GM18867 (cell line): ENCODE results near the gene NPW.

Experiments used
- ATAC-seq: cut with Tn5 transposase; IDR thresholded peaks from one replicate; pipeline ENCODE4 v1.9.1; 2021; ENCODE audit warnings: mild to moderate bottlenecking, moderate library complexity; ENCODE audit not compliant: unreplicated experiment

Gene NPW

DNA sequence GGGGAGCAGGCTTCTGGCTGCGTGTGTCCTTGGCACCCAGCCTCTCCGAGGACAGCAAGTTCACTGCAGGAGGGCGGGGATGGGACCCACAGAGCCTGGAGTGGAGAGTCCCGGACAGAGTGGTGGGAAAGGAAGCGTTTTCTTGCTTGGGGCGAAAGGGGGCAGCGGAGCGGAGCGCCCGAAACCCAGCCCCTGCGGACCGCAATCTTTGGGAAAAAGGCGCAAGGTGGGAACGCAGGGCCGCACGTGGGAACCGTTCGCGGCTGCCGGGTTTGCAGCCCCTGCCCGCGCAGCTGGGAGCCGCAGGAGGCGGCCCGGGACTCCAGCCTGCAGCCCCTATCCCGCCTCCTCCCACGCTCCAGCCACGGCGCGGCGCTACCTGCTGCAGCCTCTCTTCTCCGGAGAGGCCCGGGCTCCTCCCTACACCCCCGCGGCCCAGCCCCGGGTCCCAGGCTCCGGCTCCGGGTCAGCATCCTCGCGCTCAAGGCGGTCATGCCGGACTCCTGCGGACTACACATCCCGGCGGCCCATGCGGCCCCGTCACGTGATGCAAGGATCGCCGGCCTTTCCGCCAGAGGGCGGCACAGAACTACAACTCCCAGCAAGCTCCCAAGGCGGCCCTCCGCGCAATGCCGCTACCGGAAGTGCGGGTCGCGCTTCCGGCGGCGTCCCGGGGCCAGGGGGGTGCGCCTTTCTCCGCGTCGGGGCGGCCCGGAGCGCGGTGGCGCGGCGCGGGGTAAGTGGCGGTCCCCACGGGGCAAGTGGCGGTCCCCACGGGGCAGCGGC, 27.9 kb downstream of the NPW start, which contains the start of the genes NTHL1 and TSC2:
Gene NTHL1, minus strand, starts transcription at position 505 of the 786 bp plus-strand sequence. Its CDS starts 11 bp downstream, at position 494.
Gene TSC2, plus strand, starts transcription at position 656 of the 786 bp plus-strand sequence. CDS start 631 bp downstream, outside the sequence.
- ATAC-seq, result peak; percentile 90

DNA sequence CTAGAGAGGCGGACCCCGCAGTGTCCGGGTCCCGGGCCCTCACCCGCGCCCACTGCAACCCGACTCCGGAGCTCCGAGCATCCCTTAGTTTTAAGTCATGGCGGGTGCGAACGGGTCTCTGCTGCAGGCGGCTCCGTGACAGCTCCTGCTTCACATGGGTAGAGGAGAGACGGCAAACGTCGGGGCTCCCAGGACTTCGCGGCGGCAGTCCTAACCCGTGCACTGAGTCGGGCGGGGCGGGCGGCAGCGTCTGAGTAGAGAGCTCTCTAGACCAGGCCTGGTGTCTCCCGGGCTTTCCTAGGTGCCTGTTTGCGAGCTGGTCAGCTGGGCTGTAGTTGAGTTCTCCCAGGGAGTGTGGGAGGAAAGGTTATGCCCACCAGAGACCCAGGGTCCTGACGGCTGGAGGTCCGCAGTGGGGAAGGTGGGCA, 28.5 kb downstream of the NPW start:
- no peak for ATAC-seq

DNA sequence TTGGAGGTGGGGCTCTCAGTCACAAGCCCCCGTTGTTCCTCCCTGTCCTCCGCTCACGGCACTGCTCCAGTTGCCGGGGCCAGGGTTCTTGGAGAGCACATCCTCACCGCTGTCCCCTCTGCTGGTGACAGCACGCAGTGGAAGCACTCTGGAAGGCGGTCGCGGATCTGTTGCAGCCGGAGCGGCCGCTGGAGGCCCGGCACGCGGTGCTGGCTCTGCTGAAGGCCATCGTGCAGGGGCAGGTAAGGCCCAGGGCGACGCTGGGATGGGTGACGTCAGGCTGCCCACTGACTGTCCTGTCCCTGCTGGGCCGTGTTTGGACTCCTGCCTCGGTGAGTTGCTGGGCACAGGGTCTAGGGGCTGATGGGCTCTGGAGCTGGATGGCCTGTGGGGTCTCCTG, 33.6 kb downstream of the NPW start:
- no peak for ATAC-seq

DNA sequence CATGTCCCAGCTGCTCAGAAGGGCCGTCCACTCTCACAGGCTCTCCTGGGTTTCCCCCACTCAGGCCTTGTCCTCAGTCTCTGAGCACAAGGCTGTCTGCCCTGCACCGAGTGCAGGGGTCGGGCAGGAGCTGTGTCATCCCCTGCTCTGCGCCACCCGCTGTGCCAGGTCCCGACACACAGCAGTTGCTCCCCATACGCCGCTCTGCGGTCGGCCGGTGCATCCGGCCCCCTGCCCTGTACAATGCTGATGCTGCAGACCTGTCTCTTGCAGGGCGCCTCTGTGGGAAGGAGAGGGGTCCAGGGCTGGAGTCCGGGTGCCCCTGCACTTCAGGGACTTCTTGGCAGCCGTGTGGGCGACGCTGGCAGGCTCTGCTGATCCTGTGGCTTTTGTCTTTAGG, 34.3 kb downstream of the NPW start:
- no peak for ATAC-seq

DNA sequence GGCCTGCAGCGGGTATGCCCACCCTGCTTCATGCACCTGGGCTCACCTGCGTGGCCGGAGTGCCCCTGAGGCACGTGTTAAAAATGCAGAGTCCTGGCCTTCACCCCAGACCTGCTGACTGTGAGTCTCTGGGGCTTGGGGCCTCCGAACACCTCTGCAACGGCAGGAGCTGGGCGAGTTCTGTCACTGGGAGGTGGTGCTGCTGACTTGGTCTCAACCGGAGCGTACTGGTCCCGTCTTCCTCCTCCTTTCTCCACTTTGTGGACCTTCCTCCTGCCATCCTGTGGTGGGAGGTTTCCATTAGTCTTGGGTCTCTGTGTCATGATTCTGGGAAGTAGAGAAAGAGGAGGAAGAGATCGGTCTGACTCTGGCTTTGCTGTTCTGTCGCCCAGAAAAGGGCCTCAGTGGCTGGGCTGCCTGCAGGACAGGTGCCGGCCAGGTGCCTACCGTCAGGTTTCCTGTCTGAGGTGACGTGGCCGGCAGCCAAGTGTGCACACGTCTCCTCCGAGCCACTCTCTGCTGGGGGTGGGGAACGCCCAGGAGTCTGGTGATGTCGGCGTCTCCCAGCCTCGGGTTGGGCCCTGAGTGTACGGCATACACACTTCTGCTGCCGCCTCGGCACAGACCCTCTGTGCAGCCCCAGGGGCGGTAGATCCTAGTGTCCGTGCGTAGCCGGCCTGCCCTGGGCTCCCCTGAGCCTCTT, 35.1 kb downstream of the NPW start:
- ATAC-seq, result no peak

DNA sequence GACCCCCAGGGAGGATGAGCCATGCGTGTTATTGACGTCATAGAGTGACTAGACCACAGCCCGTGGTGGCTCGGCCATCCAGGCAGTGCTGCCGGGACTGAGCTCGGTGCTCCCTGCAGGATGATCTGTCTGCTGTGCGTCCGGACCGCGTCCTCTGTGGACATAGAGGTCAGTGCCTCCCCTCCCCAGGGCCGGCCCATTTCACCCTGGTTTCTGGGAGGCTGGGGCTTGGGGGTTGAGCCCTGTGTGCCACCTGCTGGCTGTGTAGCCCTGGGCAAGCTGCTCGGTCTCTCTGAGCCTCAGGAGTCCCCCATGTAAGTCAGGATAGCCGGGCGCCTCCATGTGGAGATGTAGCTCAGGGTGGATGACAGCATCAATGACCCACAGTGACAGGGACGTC, 36.5 kb downstream of the NPW start:
- no peak for ATAC-seq

DNA sequence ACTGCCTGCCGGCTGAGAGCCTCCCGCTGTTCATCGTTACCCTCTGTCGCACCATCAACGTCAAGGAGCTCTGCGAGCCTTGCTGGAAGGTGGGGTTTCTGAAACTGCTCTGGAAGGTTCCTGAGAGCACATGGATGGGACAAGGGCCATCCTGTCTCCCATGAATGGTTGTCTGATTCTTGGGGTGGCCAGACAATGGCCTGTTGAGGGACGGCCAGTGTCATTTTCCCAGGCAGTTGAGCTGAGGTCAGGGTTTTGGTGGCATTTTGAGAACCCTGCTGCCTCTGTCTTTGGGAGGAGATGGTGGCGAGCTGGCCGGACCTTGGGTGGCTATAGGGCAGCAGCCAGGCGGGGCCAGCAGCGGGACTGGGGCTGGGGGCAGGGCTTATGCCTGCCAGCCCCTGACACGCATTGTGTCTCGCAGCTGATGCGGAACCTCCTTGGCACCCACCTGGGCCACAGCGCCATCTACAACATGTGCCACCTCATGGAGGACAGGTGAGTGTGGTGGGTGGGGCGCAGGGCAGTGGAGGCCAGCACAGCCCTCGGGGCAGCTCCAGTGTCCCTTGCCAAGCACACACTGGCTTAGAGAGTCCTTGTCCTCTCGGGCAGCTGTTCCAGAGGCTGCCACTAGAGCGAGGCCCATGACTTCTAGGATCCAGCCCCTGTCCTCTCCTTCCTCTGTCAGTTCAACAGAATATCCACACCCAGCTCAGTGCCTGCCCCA, 37.3 kb downstream of the NPW start:
- no peak for ATAC-seq

DNA sequence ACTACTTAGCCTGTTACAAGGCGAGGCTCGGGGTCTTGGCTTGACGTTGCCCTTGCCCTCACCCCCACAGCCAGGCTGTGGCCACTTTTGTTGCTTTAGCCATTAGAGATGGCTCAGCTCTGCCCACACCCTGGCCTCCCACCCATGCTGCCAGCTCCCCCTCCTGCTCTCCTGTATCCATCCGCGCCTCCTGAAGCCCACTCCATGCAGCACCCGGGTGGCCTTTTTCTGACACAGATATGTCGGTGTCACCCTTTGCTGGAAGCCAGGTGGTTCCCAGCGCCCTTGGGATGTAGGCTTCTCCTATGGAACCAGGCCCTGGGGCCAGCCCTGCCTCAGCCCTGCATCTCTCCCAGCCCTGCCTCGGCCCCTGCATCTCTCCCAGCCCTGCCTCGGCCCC, 37.9 kb downstream of the NPW start:
- no peak for ATAC-seq

DNA sequence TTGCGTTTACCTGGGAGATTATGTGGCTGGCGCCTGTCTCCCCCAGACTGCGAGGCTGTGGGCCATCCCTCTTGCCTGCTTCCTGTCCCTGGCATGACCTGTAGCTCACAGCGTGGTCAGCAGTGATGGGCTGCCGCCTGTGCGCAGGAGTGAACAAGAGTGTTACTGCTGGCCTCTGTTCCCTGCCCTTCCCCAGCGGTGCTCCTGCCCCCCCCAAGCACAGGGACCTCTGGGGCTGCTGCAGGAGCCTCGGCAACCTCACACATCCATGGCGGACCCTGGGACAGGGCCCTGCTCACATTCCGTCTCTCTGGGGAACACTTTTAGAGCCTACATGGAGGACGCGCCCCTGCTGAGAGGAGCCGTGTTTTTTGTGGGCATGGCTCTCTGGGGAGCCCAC, 38.8 kb downstream of the NPW start:
- no peak for ATAC-seq

DNA sequence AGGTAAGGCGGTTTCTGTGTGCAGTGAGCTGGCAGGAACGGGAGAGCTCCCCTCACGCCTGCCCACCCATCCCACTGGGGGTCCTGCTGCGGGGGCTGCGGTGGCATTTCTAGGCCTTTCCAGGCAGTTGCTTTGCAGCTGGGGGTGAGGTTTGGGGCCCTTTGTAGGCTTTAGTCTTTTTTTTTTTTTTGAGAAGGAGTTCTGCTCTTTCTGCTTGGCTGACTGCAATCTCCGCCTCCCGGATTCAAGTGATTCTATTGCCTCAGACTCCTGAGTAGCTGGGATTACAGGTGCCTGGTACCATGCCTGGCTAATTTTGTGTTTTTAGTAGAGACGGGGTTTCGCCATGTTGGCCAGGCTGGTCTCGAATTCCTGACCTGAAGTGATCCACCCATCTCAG, 39.3 kb downstream of the NPW start:
- ATAC-seq, result no peak

DNA sequence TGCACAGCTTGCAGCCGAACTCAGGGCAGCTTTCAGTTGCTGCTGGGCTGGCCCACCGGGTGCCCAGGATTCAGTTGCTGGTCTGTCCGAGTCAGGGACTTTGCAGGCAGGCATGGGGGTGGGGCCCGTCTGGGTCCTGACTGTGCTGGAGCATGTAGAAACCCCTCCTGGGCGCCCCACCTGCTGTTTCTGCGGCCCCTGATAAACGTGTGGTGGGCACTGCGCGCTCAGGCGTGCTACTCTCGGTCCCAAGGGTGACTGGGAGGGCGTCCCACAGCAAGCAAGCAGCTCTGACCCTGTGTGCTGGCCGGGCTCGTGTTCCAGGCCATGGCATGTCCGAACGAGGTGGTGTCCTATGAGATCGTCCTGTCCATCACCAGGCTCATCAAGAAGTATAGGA, 40.8 kb downstream of the NPW start:
- no peak for ATAC-seq

DNA sequence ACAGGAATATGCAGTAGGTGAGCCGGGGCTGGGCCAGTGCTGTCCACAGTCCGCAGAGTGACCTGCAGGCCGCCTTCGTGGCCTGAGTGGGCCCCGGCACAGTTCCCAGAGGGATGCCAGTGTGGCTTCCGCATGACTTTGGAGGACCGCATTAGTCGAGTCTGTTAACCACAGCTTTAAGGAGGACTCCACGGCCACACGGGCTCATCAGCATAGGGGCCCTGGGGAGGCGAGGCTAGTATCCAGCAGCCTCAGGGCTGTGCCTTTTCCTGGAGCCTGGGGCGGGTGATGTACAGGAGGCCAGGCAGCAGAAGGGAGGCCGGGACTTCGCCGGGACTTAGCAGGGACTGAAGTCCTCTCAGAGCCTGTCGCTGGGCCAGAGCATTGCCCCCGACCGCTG, 41.4 kb downstream of the NPW start:
- no peak for ATAC-seq

DNA sequence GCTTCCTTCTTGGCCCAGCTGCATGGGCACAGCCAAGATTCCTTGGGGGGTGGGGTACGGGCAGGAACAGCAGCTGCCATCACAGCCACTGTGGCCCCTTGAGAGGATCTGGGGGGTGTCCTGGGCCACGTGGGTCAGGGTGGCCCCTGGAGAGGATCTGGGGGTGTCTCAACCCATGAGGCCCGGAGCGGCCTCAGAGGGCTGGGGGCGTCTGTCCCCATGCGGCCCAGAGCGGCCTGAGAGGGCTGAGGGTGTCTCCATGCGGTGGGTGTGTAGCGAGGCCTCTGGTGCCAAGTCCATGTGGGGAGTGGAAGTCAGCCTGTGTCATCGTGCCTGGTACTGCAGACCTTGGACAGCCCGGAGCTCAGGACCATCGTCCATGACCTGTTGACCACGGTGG, 41.9 kb downstream of the NPW start:
- no peak for ATAC-seq

DNA sequence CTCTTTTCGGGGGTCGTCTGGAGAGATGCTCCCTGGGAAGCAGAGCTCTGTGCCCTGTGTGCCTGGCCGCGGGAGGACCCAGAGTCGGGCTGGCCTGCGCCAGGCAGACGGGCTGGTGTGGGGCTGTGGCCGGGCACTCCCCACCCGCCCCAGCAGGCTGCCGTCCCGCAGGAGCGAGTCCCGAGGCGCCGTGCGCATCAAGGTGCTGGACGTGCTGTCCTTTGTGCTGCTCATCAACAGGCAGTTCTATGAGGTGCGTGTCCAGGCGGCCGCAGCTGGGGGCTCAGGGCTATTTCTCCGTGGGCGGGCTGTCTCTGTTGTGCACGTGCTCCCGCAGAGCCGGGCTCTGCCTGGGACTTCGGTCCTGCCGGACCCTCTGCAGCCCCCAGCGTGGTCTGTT, 43.2 kb downstream of the NPW start:
- no peak for ATAC-seq

DNA sequence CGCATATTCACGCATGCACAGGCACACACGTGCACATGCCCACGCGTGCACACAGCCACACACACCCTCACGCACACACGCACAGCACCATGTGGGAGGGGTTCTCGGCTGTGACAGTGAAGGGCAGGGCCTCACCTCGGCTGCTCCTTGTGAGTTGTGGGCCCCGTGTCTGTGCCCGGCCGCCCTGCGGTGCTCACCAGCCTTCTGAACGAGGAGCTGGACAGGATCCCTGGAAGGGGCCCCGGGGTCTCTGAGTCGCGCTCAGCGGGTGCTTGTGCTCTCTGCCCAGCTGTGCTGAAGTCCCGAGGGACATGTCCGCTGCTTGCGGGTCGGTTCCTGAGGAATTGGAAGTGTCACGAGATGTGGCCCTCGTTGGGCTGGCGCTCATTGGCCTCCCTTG, 44.3 kb downstream of the NPW start:
- no peak for ATAC-seq

DNA sequence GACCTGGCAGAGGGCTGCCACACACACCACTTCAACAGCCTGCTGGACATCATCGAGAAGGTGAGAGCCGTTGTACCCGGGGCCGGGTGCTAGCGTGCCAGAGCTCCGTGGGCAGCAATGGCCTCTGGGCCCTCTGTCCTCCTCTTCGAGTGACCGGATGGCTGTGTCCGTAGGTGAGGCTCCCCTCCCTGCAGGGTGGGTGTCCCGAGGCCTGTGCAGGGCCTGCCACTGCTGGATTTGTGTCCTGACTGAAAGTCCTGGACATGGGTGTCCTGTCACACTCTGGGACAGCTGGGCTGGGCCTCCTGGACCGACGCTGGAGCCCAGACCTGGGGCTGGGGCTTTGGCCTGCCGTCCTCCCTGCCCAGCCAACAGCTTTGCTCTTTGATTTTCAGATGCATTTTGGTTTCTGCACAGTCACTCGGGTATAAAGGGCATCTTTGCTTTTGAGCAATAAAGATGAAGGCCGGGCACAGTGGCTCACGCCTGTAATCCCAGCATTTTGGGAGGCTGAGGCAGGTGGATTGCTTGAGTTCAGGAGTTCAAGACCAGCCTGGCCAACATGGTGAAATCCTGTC, 44.9 kb downstream of the NPW start:
- no peak for ATAC-seq

DNA sequence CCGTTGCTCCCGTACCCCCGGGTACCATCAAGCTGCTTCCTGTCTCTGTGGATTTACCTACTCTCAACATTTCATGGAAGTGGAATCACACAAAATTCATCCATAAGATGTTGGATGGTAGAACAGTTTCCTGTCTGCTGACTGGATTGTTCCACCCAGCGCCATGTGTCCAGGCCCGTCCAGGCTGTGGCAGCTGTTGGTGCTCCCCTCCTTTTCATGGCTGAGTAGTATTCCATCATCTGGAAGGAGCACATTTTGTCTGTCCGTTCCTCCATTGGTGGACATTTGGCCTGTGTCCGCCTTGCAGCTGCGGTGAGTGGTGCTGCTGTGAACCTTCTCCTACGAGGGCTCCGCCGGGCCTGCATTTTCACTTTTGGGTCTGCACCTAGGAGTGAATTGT, 46.6 kb downstream of the NPW start:
- no peak for ATAC-seq
